Measurements from ENCODE around the gene ADGRL3. TPM values are rescaled to one million over a fixed set of nuclear protein-coding genes. Genes with fewer than 3 reads are reported as not detected.

Gene ADGRL3
- total RNA-seq, 4 donors from 2014 or later, result 2.2 to 10.0 (median 4.6) TPM

DNA sequence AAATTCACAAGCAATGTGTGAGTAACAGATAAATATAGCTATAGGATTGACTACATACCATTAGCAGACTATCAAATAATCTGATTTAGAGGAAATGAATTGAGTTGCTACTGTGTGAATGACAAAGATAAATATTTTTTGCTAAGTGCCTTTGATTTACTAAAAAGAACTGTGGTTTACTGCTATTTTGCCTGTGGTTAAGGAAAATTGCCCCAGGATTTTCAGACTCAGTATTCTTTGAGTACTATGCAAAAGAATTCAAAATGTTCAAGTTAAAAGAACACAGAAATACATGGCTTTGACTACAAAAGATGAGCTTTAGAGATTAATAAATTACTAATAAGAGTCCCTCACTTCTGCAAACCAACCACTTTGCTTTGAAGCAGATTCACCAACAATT lies 853.8 kb downstream of the ADGRL3 start:
- Histone ChIP-seq H3K36me3 (no peaks in the 10 kb centered on the region), H3K27me3 (no peaks in the 10 kb centered on the region), H3K9me3 (no peaks in the 10 kb centered on the region), H3K27ac (no peak overlapping the region), H3K4me3 (no peak overlapping the region), H3K4me1 (no peaks in the 10 kb centered on the region)
- DNase-seq, result no peak
- intact Hi-C loops (cut with DNase I; ENCODE audit: low total_unique reads), result no loop called here
- in situ Hi-C loops (cut with MboI; ENCODE audit: low pct_ligation_motif_present in 1 of 4, low pct_unique_long_range_greater_than_20kb in 1 of 4, low sequenced_read_pairs in 3 of 4), result no loop called here
- TF ChIP-seq EP300 (IDR thresholded peaks at IDR 0.05; ENCODE audit: low read depth), result no peak
- TF ChIP-seq POLR2A (IDR thresholded peaks at IDR 0.05), result no peak
- no peak for TF ChIP-seq POLR2AphosphoS5 (IDR thresholded peaks at IDR 0.05)
- no peak for TF ChIP-seq CTCF (IDR thresholded peaks at IDR 0.05)

GRCh38 chr4:62057031-62057430 lies 856.9 kb downstream of the ADGRL3 start:
- Histone ChIP-seq H3K4me3 (no peak overlapping the region), H3K27me3 (no peaks in the 10 kb centered on the region), H3K27ac (no peak overlapping the region), H3K4me1 (no peaks in the 10 kb centered on the region), H3K36me3 (no peaks in the 10 kb centered on the region), H3K9me3 (no peaks in the 10 kb centered on the region)
- TF ChIP-seq POLR2AphosphoS5 (IDR thresholded peaks at IDR 0.05) (no peak), POLR2A (IDR thresholded peaks at IDR 0.05) (no peak), CTCF (IDR thresholded peaks at IDR 0.05) (no peak)
- intact Hi-C loops (cut with DNase I; ENCODE audit: low total_unique reads) (no loop called here), in situ Hi-C loops (cut with MboI; ENCODE audit: low pct_ligation_motif_present in 1 of 4, low pct_unique_long_range_greater_than_20kb in 1 of 4, low sequenced_read_pairs in 3 of 4) (no loop called here)
- 80 to 100% methylated on average over 1 of the region's 1 CpG for whole genome bisulfite sequencing, 2 donors (ENCODE audit: low coverage in 1 of 2)
- no peak for DNase-seq

GRCh38 chr4:62058571-62058970 lies 858.4 kb downstream of the ADGRL3 start:
- WGBS, 2 donors (ENCODE audit: low coverage in 1 of 2), result 49 to 53% methylated on average over 4 of the region's 4 CpGs
- DNase-seq, result no peak
- no peak for TF ChIP-seq EP300 (IDR thresholded peaks at IDR 0.05; ENCODE audit: low read depth)
- no peak for TF ChIP-seq POLR2A (IDR thresholded peaks at IDR 0.05)
- TF ChIP-seq POLR2AphosphoS5 (IDR thresholded peaks at IDR 0.05), result no peak
- no peak for TF ChIP-seq CTCF (IDR thresholded peaks at IDR 0.05)
- no peaks in the 10 kb centered on the region for H3K9me3 ChIP-seq
- intact Hi-C loops (cut with DNase I; ENCODE audit: low total_unique reads) (no loop called here), in situ Hi-C loops (cut with MboI; ENCODE audit: low pct_ligation_motif_present in 1 of 4, low pct_unique_long_range_greater_than_20kb in 1 of 4, low sequenced_read_pairs in 3 of 4) (no loop called here)
- H3K27me3 ChIP-seq, result no peaks in the 10 kb centered on the region
- no peak overlapping the region for H3K27ac ChIP-seq
- H3K4me1 ChIP-seq, result no peaks in the 10 kb centered on the region
- no peaks in the 10 kb centered on the region for H3K36me3 ChIP-seq
- H3K4me3 ChIP-seq, result no peak overlapping the region

- intact Hi-C loops (cut with DNase I; ENCODE audit: low total_unique reads), result no loop called here
- no peak for TF ChIP-seq POLR2A (IDR thresholded peaks at IDR 0.05)
- Histone ChIP-seq H3K4me1 (no peaks in the 10 kb centered on the region), H3K27me3 (no peaks in the 10 kb centered on the region), H3K36me3 (no peaks in the 10 kb centered on the region), H3K4me3 (no peak overlapping the region), H3K27ac (no peak overlapping the region), H3K9me3 (no peaks in the 10 kb centered on the region)
- WGBS, 2 donors (ENCODE audit: low coverage in 1 of 2), result 80 to 86% methylated on average over 1 to 14 of the region's 14 CpGs
- in situ Hi-C loops (cut with MboI; ENCODE audit: low pct_ligation_motif_present in 1 of 4, low pct_unique_long_range_greater_than_20kb in 1 of 4, low sequenced_read_pairs in 3 of 4), result no loop called here
- DNase-seq, result no peak
Observed at GRCh38 chr4:62070291-62070852, 870.2 kb downstream of the ADGRL3 start.

DNA sequence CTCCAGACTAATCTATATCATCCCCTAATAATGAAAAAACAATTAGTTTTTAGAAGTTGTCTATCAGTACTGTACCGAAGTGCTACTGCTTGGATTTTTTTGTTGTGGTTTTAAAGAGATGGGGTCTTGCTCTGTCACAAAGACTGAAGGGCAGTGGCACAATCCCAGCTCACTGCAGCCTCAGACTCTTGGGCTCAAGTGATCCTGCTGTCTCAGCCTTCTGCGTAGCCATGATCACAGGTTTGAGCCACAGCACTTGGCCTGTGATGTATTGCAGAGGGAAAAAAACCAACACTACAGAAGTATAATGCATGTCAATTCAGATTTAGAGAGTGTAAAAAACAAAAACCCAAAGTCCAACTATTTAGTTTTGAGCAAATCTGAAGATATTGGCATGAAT lies 875.0 kb downstream of the ADGRL3 start:
- Histone ChIP-seq H3K9me3 (no peaks in the 10 kb centered on the region), H3K36me3 (no peaks in the 10 kb centered on the region), H3K4me3 (no peak overlapping the region), H3K27me3 (no peaks in the 10 kb centered on the region), H3K4me1 (no peaks in the 10 kb centered on the region), H3K27ac (no peak overlapping the region)
- WGBS, 2 donors (ENCODE audit: low coverage in 1 of 2), result 63 to 78% methylated on average over 2 of the region's 2 CpGs
- intact Hi-C loops (cut with DNase I; ENCODE audit: low total_unique reads) (no loop called here), in situ Hi-C loops (cut with MboI; ENCODE audit: low pct_ligation_motif_present in 1 of 4, low pct_unique_long_range_greater_than_20kb in 1 of 4, low sequenced_read_pairs in 3 of 4) (no loop called here)
- DNase-seq, result no peak
- TF ChIP-seq POLR2AphosphoS5 (IDR thresholded peaks at IDR 0.05), result no peak
- no peak for TF ChIP-seq EP300 (IDR thresholded peaks at IDR 0.05; ENCODE audit: low read depth)
- no peak for TF ChIP-seq POLR2A (IDR thresholded peaks at IDR 0.05)
- no peak for TF ChIP-seq CTCF (IDR thresholded peaks at IDR 0.05)

All from transverse colon (tissue), 4 donors.